ENCODE measurements around the gene ARHGEF40.

ARHGEF40 gene

GRCh38 chr14:21098076-21098891 lies 28.2 kb downstream of the ARHGEF40 start, which contains the start of gene ZNF219:
Gene ZNF219, minus strand, starts transcription at chr14:21098655. Its CDS starts 5,064 bp downstream, at chr14:21093591.
- no peak for TF ChIP-seq CTCF (IDR thresholded peaks at IDR 0.05; ENCODE audit: low read depth, low read length)
- peak within 1 kb of the TSS; percentile 62 to 65 for H3K4me3 ChIP-seq (replicated peaks in 1 of 2; ENCODE audit: low read depth in 2 of 2, low read length in 2 of 2)
- peak; percentile 43 to 65 for DNase-seq (ENCODE audit: low read depth in 2 of 2)

GRCh38 chr14:21098892-21099595 lies 28.9 kb downstream of the ARHGEF40 start:
- H3K4me3 ChIP-seq (replicated peaks in 1 of 2; ENCODE audit: low read depth in 2 of 2, low read length in 2 of 2): peak overlapping the region; percentile 62 to 65
- no peak for DNase-seq (ENCODE audit: low read depth in 2 of 2)
- TF ChIP-seq CTCF (IDR thresholded peaks at IDR 0.05; ENCODE audit: low read depth, low read length): no peak

GRCh38 chr14:21099596-21099985 lies 29.5 kb downstream of the ARHGEF40 start:
- no peak overlapping the region for H3K4me3 ChIP-seq (replicated peaks in 1 of 2; ENCODE audit: low read depth in 2 of 2, low read length in 2 of 2)

GRCh38 chr14:21100931-21101330 lies 30.8 kb downstream of the ARHGEF40 start, which contains the start of gene TMEM253:
Gene TMEM253, plus strand, starts transcription at chr14:21101066. Its CDS starts 278 bp downstream, at chr14:21101344.
- TF ChIP-seq CTCF (IDR thresholded peaks at IDR 0.05; ENCODE audit: low read depth, low read length): no peak
- no peak for DNase-seq (ENCODE audit: low read depth in 2 of 2)
- H3K4me3 ChIP-seq (replicated peaks in 1 of 2; ENCODE audit: low read depth in 2 of 2, low read length in 2 of 2): no peak within 1 kb of the TSS

More at GRCh38 chr14:21099596-21099985, 29.5 kb downstream of the ARHGEF40 start:
- DNase-seq (ENCODE audit: low read depth in 2 of 2): no peak
- TF ChIP-seq CTCF (IDR thresholded peaks at IDR 0.05; ENCODE audit: low read depth, low read length): no peak

GRCh38 chr14:21101802-21102413 lies 31.8 kb downstream of the ARHGEF40 start:
- no peak overlapping the region for H3K4me3 ChIP-seq (replicated peaks in 1 of 2; ENCODE audit: low read depth in 2 of 2, low read length in 2 of 2)
- TF ChIP-seq CTCF (IDR thresholded peaks at IDR 0.05; ENCODE audit: low read depth, low read length): no peak
- DNase-seq (ENCODE audit: low read depth in 2 of 2): no peak

- peak overlapping the region; percentile 69 to 71 for H3K4me3 ChIP-seq (replicated peaks in 1 of 2; ENCODE audit: low read depth in 2 of 2, low read length in 2 of 2)
- TF ChIP-seq CTCF (IDR thresholded peaks at IDR 0.05; ENCODE audit: low read depth, low read length): no peak
- no peak for DNase-seq (ENCODE audit: low read depth in 2 of 2)
These were observed 32.7 kb downstream of the ARHGEF40 start for GRCh38 chr14:21102521-21103410.
